ENCODE data around the gene SLC6A6. TPM values are rescaled to one million over a fixed set of nuclear protein-coding genes. Genes with fewer than 3 reads are reported as not detected.
A peak's percentile ranks its signal among the peaks of the same experiment; 100 is the strongest.

Gene SLC6A6
- total and polyA plus RNA-seq, 2 experiments from 2014 or later: 27.5 to 150 TPM

DNA sequence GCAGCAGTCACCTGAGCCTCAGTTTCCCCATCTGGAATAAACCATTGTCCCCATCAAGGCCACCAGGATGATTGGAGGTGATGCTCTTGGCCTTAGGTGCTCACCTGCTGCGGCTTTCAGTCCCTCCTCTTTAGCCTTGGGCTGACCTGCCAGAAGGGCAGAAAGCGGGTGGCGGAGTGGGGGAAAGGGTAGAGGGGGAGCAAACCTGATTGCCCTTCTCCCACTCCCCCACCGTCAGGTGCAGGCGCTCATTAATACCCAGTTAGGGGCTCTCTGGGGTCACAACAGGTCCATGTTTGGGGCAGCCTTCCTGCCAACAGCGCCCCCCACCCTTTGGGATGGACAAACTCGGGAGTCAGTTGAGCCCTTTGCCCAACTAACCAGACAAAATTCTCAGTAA lies 87.2 kb downstream of the SLC6A6 start:
- Histone ChIP-seq H3K79me2 (replicated peaks; ENCODE audit: insufficient read depth) (no peaks in the 10 kb centered on the region), H3F3A (replicated peaks; ENCODE audit: low read depth) (no peaks in the 10 kb centered on the region), H2AFZ (no peak overlapping the region), H3K4me3 (no peak overlapping the region), H3K36me3 (ENCODE audit: insufficient read depth) (peaks cover 14% of the 10 kb centered on the region; the same call in 1 of the 2 replicates), H3K9me2 (ENCODE audit: insufficient read depth) (no peaks in the 10 kb centered on the region), H3K4me2 (no peak overlapping the region), H3K4me1 (ENCODE audit: insufficient read depth) (no peaks in the 10 kb centered on the region), H4K20me1 (replicated peaks; ENCODE audit: insufficient read depth) (peaks cover 9% of the 10 kb centered on the region; the same call in 1 of the 2 replicates), H3K27ac (ENCODE audit: low read depth) (no peak overlapping the region), H3K27me3 (ENCODE audit: insufficient read depth) (no peaks in the 10 kb centered on the region)
- ATAC-seq: no peak
- H3K27me3 Mint-ChIP-seq (ENCODE audit: insufficient read depth, low read depth, poor library complexity): peaks cover 14% of the 10 kb centered on the region
- H3K27ac Mint-ChIP-seq: no peak overlapping the region
- no peaks in the 10 kb centered on the region for H3K4me1 Mint-ChIP-seq
- DNase-seq (ENCODE audit: low spot score): no peak
- H3K9me3 Mint-ChIP-seq: no peaks in the 10 kb centered on the region; the same call in 2 of the 3 replicates
- peaks cover 17% of the 10 kb centered on the region for H3K36me3 Mint-ChIP-seq (ENCODE audit: low read depth)
- H3K4me3 Mint-ChIP-seq: no peak overlapping the region
- TF ChIP-seq, protein P1, sequence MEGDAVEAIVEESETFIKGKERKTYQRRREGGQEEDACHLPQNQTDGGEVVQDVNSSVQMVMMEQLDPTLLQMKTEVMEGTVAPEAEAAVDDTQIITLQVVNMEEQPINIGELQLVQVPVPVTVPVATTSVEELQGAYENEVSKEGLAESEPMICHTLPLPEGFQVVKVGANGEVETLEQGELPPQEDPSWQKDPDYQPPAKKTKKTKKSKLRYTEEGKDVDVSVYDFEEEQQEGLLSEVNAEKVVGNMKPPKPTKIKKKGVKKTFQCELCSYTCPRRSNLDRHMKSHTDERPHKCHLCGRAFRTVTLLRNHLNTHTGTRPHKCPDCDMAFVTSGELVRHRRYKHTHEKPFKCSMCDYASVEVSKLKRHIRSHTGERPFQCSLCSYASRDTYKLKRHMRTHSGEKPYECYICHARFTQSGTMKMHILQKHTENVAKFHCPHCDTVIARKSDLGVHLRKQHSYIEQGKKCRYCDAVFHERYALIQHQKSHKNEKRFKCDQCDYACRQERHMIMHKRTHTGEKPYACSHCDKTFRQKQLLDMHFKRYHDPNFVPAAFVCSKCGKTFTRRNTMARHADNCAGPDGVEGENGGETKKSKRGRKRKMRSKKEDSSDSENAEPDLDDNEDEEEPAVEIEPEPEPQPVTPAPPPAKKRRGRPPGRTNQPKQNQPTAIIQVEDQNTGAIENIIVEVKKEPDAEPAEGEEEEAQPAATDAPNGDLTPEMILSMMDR (conservative IDR thresholded peaks at IDR 0.05; ENCODE audit: low read depth in 2 of 2): peak in 1 of 2 experiments; percentile 36; a peak in 2 of 4 replicates
- TF ChIP-seq REST (IDR thresholded peaks at IDR 0.05; ENCODE audit: unreplicated experiment): no peak

GRCh38 chr3:14490255-14490654 lies 87.8 kb downstream of the SLC6A6 start:
- DNase-seq (ENCODE audit: low spot score): no peak
- no peaks in the 10 kb centered on the region for H3K79me2 ChIP-seq (replicated peaks; ENCODE audit: insufficient read depth)
- H3K27me3 ChIP-seq (ENCODE audit: insufficient read depth): no peaks in the 10 kb centered on the region
- no peaks in the 10 kb centered on the region; the same call in 2 of the 3 replicates for H3K9me3 Mint-ChIP-seq
- H3K4me1 ChIP-seq (ENCODE audit: insufficient read depth): no peaks in the 10 kb centered on the region
- peaks cover 8% of the 10 kb centered on the region; the same call in 1 of the 2 replicates for H3K36me3 ChIP-seq (ENCODE audit: insufficient read depth)
- no peaks in the 10 kb centered on the region for H3F3A ChIP-seq (replicated peaks; ENCODE audit: low read depth)
- H3K4me2 ChIP-seq: no peak overlapping the region
- H4K20me1 ChIP-seq (replicated peaks; ENCODE audit: insufficient read depth): peaks cover 8% of the 10 kb centered on the region; the same call in 1 of the 2 replicates
- H3K4me1 Mint-ChIP-seq: no peaks in the 10 kb centered on the region
- H2AFZ ChIP-seq: no peak overlapping the region
- peaks cover 12% of the 10 kb centered on the region for H3K27me3 Mint-ChIP-seq (ENCODE audit: insufficient read depth, low read depth, poor library complexity)
- ATAC-seq: no peak
- TF ChIP-seq POLR2AphosphoS5 (IDR thresholded peaks at IDR 0.05; ENCODE audit: low read depth): no peak; the same call in 1 of the 2 replicates
- TF ChIP-seq, protein P1 (conservative IDR thresholded peaks at IDR 0.05; ENCODE audit: low read depth in 2 of 2): no peak
- H3K4me3 Mint-ChIP-seq: no peak overlapping the region
- H3K4me3 ChIP-seq: no peak overlapping the region
- H3K9me2 ChIP-seq (ENCODE audit: insufficient read depth): no peaks in the 10 kb centered on the region
- H3K27ac Mint-ChIP-seq: no peak overlapping the region
- no peak overlapping the region for H3K27ac ChIP-seq (ENCODE audit: low read depth)
- peaks cover 12% of the 10 kb centered on the region for H3K36me3 Mint-ChIP-seq (ENCODE audit: low read depth)

All from GM23338 (cell line).